GM19023 (cell line): ENCODE data around the gene FAM20C.

ENCODE experiments used
- ATAC-seq: cut with Tn5 transposase; IDR thresholded peaks from one replicate; pipeline ENCODE4 v1.9.1; 2021; ENCODE audit warnings: mild to moderate bottlenecking, moderate library complexity; ENCODE audit not compliant: unreplicated experiment

Gene FAM20C

GRCh38 chr7:300546-301290 is 108.3 kb downstream of the FAM20C start:
- no peak for ATAC-seq

GRCh38 chr7:301291-302053 is 109.1 kb downstream of the FAM20C start:
- ATAC-seq, result no peak

GRCh38 chr7:302054-302992 is 110.0 kb downstream of the FAM20C start:
- ATAC-seq, result no peak

- ATAC-seq, result no peak
Observed at GRCh38 chr7:303425-303824, 111.1 kb downstream of the FAM20C start.

- ATAC-seq, result no peak
Observed at GRCh38 chr7:303884-304573, 111.7 kb downstream of the FAM20C start.

- no peak for ATAC-seq
Observed at GRCh38 chr7:304574-305409, 112.4 kb downstream of the FAM20C start.

GRCh38 chr7:305410-306151 is 113.2 kb downstream of the FAM20C start:
- no peak for ATAC-seq

GRCh38 chr7:307970-308369 is 115.6 kb downstream of the FAM20C start:
- no peak for ATAC-seq

GRCh38 chr7:309586-310228 is 117.3 kb downstream of the FAM20C start:
- ATAC-seq, result no peak
